NCI-H1694 (cell line): ENCODE results near the gene FPGS.
"Not testable (repeated sequence)": the region's sequence is repeated elsewhere in the genome, so short reads cannot be mapped to it uniquely, and the experiment has no call there.

Source experiments
- DNase-seq: peaks from one replicate; lab custom pipeline; 2025; lab: John Stamatoyannopoulos, UW

FPGS gene

DNA sequence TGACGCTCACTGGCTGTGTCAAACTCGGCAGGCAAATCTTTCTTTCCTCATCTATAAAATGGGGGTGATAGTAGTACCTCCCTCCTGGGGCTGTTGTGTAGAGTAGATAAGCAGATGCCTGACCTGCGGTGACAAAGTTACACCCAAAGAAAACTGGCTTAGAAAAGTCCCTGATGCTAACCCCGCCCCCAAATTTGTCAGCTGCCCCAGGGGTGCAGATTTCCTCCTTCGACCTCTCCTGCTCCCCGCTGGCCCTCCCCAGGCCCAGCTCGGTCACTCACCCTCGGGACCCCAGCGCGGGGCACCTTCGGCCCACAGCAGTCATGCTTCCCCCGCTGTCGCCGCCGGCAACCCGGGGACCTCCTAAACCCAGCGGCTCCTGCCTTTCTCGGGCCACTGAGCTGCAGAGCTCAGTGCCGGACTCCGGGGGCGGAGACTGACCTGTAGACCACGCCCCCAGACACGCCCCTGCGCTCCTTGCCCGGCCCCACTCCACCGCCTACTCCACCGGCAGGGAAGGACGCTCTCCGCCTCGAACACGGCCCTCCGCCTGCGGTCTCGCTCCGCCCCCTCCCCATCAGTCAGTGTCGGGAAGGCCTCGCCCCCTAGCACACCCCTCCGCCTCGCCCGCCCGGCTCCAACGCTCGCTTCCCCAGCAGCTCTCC, 31.6 kb upstream of the FPGS start:
- DNase-seq, result peak; percentile 85

DNA sequence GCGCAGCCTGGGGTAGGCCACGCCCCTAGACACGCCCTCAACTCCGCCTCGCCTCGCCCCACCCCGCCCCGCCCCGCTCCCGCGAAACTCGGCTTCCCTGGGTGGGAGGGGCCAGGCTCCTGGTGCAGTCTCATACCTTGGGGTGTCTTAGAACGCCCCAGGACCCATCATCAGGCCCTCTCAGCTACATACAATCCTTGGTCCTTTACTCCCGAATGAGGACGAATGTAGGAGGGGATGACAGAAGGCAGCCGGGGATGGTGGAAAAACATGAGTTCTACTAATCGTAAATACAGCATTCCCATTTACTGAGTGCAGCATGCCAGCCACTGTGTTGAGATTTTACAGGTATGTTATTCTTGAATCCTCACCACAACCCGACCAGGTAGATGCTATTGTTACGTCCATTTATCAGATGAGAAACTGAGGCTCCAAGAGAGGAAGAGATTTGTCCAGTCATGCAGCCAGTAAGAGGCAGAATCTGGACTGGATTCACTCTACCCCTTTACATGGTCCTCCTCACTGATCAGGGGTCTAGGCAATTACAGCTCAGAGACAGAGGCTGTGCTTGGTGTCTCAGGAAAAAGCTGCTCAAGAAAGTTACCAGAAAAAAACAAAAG, 31.0 kb upstream of the FPGS start:
- DNase-seq, result no peak

DNA sequence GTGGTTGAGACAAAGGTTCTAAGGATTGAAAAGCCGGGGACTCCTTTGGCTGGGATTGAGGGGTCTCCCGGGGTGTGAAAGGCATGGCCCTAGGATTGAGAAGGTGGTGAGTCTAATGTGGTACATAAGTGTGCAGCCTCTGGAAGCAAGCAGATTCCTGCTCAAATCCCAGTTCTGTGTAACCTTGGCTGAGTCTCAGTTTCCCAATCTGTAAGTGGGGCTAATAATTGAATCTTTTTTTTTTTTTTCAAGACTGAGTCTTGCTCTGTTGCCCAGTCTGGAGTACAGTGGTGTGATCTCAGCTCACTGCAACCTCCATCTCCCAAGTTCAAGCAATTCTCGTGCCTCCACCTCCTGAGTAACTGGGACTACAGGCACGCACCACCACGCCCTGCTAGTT, 30.1 kb upstream of the FPGS start:
- no peak for DNase-seq

DNA sequence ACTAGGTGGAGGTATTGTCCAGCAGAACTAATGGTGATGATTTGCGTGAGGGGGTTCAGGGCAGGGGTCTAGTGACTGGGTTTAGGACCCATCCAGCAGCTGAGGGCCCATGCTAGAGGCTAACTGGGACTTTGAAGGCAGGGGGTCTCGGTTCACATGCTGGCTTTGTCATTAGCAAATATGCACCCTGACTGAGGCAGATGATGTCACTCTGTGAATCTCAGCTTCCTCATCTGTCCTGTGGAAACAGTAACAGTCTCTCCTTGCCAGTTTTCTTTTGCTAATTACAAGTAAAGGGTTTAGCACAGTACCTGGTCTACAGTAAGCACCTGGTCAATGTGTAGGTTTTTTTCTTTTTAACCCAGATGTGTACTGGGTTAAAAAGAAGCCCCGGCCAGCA, 29.4 kb upstream of the FPGS start:
- DNase-seq, result no peak

DNA sequence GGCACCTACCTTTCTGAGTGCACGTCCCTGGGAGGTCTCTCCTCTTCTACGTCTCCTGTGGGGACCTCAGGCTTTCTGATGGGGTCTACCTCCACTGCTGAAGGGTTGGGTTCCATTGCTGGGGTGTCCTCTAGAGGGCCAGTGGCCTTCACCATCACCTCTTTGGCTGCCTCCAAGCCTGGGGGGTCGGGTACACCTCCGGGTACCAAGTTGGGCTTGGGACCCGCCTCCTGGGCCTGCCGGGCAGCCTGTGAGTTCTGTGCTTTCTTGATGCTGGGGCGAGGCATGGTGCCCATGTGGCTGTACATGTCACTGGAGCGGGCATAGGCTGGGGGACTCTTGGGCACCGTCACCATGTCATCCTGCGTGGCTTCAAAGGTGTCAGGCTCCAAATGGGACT, 28.7 kb upstream of the FPGS start:
- DNase-seq, result no peak

DNA sequence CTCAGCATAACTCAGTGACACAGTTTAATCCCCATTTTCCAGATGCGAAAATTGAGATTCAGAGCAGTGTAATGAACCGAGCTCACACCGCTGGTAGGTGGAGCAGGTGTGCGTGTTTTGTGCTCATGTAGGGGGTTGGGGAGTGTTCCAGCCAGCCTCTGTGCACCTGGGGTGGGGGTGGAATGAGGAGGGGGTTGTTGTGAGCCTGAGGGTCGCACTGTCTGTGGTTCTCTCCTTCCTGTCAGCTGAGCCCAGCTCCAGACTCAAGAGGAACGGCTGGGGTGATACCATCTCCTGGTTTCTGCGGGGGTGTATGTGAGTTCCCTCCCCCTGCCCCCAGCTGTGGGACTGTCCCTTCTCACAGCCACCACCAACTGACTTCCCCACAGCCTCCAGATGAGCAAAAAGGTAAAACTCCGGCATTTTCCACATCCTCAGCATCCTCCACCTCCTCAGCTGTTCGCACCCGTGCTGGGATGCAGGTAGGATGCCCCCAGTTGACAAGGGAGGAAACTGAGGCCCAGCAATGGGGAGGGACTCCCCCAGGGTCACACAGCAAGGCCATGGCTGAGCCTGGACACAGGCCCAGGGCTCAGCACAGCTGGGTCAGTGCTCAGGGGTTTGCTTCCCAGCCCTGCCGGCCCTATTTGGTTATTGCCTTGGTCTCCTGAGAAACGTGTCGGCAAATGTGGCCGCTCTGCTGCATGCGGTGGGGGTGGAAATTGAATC, 26.3 kb upstream of the FPGS start:
- DNase-seq, result no peak

DNA sequence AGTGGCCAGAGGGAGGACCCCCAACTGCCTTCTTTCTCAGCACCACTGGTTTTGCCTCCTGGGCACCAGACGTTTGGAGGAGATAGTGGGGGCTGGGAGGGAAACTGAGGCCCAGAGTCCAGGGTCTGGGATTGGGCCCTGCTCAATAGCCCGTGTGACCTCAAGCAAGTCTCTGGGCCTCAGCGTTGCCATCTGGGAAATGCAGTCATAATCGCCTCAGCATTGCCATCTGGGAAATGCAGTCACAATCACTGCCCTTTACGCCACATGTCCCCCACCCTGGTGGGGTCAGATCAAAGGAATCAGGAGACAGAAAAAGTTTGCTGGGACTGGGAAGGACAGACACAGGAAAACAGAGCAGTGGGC, 25.8 kb upstream of the FPGS start:
- no peak for DNase-seq

DNA sequence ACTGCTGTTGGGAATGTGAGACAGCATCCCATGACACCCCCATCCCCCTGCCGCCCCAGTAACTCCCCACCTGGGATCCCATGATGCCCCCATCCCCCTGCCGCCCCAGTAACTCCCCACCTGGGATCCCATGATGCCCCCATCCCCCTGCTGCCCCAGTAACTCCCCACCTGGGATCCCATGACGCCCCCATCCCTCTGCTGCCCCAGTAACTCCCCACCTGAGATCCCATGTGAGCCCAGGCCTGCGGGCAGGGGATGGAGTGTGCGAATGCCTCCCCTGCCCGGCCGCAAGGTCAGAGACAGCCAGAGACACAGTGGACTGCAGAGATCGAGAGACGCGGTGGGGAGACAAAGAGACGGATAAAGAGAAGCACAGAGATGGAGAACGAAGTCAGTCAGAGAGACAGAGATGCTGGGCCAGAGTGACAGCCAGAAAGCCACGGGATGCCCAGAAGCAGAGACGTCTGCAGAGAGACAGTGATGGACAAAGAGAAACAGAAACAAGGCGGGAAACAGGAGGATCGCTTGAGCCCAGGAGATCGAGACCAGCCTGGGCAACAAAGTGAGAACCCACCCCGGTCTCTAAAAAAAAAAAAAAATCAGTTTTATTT, 25.2 kb upstream of the FPGS start:
- DNase-seq, result no peak

DNA sequence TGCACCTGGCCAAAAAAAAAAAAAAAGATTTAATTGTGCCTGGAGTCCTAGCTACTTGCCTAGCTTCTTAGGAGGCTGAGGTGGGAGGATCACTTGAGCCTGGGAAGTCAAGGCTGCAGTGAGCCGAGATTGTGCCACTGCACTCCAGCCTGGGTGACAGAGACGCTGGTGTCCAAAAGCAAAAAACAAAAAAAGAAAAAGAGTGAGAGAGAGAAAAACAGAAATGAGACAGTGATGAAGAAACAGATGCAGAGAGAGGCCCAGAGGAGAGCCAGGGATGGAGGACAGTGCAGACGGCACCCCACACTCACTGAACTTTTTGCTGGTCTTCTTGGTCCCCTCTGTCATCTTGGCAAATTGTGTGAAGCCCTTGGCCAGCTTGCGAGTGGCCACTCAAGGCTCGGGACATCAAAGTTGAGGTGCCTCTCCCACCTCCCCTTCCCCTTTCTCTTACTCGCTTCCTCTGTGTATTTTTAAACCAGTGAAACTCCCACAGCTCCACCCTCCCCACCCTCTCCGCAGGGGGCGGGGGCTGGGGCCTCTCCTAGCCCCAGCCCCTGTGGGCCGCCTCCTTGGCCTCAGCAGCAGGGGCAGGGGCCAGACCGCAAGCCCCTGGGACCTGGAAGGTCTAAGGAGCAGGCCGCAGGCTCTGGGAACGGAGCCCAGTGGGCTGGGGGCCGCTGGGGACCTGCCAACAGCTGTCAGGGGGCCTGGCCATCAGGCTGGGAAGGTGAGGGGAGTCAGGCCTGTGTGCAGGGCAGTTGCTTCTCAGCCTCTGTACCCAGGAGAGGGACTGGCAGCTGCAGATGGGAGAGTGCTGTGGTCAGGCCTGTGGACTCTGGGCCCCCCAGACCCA, 24.2 kb upstream of the FPGS start, which contains the start of gene SH2D3C:
TSS of gene SH2D3C (minus strand) at position 387 of the 856 bp plus-strand sequence. CDS start at position 348, 39 bp downstream.
- DNase-seq, result no peak

DNA sequence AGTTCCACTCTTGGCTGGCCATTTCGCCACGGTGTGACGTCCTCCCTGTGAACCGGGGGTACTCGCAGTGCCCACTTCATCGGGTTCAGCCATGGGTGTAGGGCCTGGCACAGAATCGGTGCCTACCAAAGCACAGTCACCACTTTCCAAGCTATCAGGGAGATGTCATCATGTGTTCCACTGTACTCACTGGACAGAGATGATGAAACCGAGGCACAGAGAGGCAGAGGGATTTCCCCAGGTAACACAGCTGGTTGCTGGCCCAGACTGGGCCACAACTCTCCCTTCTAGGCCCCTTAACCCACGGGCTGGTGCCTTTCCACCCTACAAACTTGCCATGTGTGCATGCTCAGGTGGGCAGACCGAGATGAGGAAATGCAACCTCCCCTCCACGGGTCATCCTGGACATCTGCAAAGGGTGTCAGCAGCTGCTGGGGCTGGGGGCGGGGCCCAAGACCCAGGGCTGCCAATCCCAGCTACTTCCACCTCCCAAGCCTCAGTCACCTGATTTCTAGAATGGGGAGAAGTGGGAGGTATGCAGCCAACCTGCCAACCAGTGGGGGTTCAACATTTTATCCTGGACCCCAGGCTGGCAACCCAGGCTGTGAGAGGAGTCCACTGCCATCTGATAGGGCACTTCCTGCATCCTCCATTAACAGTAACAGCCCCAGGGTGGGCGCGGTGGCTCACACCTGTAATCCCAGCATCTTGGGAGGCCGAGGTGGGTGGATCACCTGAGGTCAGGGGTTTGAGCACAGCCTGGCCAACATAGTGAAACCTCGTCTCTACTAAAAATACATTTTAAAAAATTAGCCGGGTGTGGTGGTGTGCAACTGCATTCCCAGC, 23.3 kb upstream of the FPGS start:
- DNase-seq, result no peak

DNA sequence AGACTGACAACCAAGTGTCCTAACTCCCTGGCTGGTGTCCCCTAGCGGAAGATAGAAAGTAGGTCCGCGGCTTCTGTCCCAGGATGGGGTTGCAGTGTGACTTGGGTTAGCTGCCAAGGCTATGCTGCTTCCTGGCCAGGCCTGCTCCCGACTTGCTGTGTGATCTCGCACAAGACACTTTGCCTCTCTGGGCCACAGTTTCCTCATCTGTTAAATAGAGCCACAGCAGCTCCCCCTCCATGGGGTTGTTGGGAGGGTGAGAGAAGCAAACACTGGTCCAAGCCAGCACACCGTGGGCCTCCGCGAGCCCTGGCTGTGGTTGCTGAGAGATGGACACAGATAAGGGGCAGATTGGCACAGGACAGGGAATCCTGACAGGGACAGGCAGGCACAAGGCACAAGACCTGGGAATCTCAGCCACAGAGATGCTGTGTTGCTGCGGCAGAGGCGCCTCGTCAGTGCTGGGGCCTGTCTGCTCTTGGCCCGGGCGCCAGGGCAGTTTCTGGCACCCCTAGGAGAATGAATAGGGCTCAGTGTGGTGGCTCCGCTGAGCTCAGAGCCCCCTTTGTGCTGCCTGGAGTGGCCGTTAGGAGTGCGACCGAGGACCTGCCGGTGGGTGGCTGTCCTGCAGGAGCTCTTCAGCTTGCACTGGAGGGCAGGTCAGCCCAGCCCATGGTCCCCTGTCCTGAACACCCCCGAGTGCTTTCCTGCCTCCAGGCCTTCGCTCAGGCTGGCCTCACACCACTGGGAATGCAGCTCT, 22.4 kb upstream of the FPGS start:
- DNase-seq, result no peak

DNA sequence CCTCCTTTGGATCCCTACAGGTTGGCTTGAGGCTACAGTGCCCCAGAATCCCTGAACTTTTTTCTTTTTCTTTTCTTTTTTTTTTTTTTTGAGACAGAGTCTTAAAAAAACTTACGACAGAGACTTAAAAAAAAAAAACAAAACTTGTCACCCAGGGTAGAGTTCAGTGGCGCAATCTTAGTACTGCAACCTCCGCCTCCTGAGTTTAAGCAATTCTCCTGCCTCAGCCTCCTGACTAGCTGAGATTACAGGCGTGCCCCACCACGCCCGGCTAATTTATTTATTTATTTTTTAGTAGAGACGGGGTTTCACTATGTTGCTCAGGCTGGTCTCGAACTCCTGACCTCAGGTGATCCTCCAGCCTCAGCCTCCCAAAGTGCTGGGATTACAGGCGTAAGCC, 21.8 kb upstream of the FPGS start:
- not testable (repeated sequence) for DNase-seq

DNA sequence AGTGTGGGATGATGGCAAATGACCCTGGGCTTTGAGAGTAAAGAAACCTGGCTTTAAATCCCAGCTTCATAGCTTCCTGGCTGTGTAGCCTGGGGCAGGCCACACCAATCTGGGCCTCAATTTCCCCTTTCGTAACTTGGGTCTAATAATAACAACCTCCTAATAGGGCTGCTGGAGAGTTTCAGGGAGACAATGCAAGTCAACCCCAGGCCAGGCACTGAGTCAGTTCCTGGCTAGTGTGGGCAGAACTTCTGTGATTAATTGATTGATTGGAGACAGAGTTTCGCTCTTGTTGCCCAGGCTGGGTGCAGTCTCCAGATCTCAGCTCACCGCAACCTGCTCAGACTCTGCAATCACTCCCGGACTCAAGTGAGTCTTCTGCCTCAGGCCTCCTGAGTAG, 20.9 kb upstream of the FPGS start:
- no peak for DNase-seq

DNA sequence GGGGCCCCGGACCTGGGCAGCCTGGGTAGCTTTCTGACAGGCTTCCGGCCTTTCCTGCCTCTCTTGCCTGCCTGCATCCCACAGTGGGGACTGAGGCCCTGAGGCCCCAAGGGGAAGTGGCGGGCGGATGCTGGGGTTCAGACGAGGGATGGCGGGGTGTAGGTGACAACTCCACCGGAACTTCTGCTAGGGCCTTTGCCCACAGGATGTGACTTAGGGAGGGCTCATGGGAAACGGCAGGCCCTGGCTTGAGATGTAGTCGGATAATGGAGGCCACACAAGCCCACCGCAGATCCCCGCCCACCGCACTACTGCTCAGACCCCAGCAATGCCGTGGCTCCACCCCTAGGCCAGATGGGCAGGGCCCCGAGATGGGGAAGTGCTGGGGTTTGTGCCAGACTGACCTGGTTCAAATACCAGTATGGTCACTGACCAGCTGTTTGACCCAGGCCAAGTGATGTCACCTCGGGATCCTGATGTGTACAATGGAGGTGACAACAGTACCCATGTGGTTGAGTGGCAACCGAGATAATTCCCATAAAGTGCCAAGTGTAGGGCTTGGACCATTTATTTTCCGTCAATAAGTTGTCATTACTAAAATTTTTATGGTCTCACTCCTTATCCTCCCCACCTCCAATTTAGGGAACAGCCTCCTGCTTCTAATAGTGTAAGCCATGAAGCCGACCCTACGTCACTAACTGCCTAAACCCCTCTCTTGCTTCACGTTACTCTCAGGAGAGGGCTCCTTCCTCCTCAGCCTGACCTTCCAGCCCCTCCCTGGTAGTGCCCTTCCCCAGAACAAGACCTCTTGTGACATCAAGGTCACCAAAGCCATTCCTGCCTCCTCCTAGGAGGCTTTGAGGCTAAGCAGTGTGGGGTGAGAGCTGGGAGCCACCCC, 19.3 kb upstream of the FPGS start:
- no peak for DNase-seq

DNA sequence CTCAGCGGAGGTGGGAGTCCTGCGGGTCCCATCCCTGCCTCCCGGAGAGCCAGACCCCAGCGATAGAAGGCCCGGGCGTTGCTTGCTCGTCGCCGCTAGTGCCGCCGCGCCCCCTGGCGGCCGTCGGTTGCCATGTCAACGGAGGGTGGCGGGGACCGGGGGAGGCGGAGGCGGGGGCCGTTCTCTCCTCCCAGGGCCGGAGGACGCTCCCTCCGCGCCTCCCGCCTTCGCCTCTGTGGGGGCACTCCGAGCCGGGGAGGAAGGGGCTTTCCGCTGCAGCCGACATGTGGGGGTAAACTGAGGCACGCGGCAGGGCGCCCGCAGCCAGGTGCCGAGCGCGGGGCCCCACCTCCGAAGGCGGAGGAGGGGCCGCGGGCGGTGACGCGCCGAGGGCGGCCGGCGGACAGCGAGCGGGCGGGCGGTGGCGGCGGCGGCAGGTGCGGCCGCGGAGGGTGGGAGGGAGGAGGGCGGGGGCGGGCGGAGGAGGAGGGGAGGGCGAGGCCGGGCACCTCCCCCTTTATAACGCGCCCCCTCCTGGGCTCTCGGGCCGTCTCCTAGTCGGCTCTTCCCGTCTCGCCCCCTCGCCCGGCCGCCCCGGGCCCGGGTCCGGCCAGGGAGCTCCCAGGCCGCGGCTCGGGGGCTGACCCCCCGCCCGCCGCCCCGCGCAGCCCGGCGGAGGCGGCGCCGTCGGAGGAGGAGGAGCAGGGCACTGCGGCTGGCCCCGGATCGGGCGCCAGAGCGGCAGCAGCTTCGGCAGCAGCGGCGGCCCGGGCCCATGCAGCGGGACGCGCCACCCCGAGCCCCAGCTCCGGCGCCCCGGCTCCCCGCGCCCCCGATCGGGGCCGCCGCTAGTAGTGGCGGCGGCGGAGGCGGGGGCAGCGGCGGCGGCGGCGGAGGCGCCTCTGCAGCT, 17.4 kb upstream of the FPGS start:
- peak; percentile 41 for DNase-seq

DNA sequence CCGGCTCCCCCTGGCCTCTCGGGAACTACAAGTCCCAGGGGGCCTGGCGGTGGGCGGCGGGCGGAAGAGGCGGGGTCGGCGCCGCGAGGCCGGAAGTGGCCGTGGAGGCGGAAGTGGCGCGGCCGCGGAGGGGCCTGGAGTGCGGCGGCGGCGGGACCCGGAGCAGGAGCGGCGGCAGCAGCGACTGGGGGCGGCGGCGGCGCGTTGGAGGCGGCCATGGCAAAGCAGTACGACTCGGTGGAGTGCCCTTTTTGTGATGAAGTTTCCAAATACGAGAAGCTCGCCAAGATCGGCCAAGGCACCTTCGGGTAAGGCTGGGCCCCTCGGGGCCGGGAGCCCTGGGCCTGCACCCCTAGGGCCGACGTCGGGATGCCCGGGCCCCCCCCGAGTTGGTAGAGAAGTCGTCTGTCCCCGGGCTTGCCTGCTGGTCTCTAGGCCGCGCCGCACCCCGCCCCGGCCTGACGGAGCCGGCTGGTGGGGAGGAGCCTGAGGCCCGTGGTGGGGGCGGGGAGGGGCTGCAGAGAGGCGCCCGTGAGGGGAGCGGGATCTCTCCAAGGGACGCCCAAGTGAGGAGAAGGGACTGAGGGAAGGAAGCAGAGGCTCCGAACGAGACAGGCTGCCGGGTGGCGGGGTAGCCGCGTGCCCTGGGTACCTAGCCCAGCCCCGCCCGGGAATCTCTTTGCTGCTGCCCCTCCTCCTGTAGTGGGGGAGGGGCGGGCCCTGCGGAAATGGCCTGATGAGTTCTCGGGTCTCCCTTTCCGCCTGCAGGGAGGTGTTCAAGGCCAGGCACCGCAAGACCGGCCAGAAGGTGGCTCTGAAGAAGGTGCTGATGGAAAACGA, 16.5 kb upstream of the FPGS start, which contains the start of gene CDK9:
TSS of gene CDK9 (plus strand) at position 102 of the 840 bp plus-strand sequence. CDS start at position 217, 115 bp downstream.
- peak; percentile 19 for DNase-seq

DNA sequence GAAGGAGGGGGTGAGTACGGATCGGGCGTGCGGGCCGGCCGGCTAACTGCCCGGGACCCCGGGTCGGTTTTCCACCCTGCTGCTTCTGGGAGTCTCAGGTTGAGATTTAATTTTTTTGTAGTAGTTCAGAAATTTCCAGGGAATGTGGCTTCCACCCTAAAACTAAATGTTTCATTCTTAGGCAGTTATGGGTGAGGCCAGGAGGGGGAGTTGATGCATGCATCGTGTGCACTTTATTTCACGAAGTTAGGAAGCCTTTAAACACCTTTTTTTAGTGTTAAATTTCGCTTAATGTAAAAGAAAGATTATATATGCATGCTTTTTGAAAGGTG, 15.9 kb upstream of the FPGS start:
- DNase-seq, result no peak
